Tibial nerve (tissue), 4 donors: ENCODE measurements around the gene C1orf174. TPM values are rescaled to one million over a fixed set of nuclear protein-coding genes. Genes with fewer than 3 reads are reported as not detected.

ENCODE experiments used
- DNase-seq, 2 donors: peaks; one replicate each; pipeline ENCODE4 v3.0.0-alpha.2; 2019; ENCODE audit warnings: low spot score in 2 of 2
- H3K27ac ChIP-seq, 4 donors: fragments of 200-600 bp; sonication (generic) in 3 of 4; one replicate each; pipeline ENCODE4 v1.5.1; 2017 to 2019; ENCODE audit warnings: mild to moderate bottlenecking in 1 of 4
- H3K27me3 ChIP-seq, 2 donors: fragments of 200-600 bp; sonication (generic) in 1 of 2; one replicate each; pipeline versions ENCODE4 v1.5.1 to v1.6.0; 2017 to 2019
- H3K36me3 ChIP-seq, 3 donors: fragments of 200-600 bp; sonication (generic); one replicate each; pipeline ENCODE4 v1.5.1; 2018 to 2019
- H3K4me1 ChIP-seq, 4 donors: fragments of 200-600 bp; sonication (generic) in 3 of 4; one replicate each; pipeline ENCODE4 v1.5.1; 2017 to 2019
- H3K4me3 ChIP-seq, 4 donors: fragments of 200-600 bp; sonication (generic) in 3 of 4; one replicate each; pipeline ENCODE4 v1.5.1; 2017 to 2019; ENCODE audit warnings: mild to moderate bottlenecking in 1 of 4, moderate library complexity in 1 of 4
- H3K9me3 ChIP-seq, 4 donors: fragments of 200-600 bp; sonication (generic) in 3 of 4; one replicate each; pipeline ENCODE4 v1.5.1; 2017 to 2019
- CTCF ChIP-seq, 5 experiments: fragments of 200-600 bp in 3 of 5; fragments of 450-650 bp in 2 of 5; sonication (generic) in 3 of 5; IDR thresholded peaks; one replicate each; pipeline ENCODE4 v1.5.1; 2016 to 2019; ENCODE audit warnings: antibody characterized with exemption in 5 of 5, mild to moderate bottlenecking in 3 of 5, moderate library complexity in 2 of 5
- EP300 ChIP-seq, 2 donors: sonication (generic); formaldehyde crosslinking; IDR thresholded peaks; one replicate each; pipeline ENCODE4 v1.6.1; 2017; ENCODE audit warnings: antibody characterized with exemption in 2 of 2, mild to moderate bottlenecking in 1 of 2
- POLR2A ChIP-seq, 2 donors: fragments of 450-650 bp; IDR thresholded peaks; one replicate each; pipeline ENCODE4 v1.6.1; 2017; ENCODE audit warnings: antibody characterized with exemption in 2 of 2, mild to moderate bottlenecking in 2 of 2, moderate library complexity in 2 of 2
- WGBS, 2 donors: methylation state at CpG; one replicate each; pipeline ENCODE4 v1.1.5; 2018; 5-methylcytosine and 5-hydroxymethylcytosine counted together
- total RNA-seq, 4 donors: library from RNA; depleted of rRNA; stranded (reverse); fragments of >200 nt; gene quantifications; one replicate each; pipeline ENCODE4 v1.1.0, GENCODE V29; 2016

C1orf174 gene
- total RNA-seq, 4 donors from 2014 or later, result 18.2 to 24.6 (median 19.1) TPM

GRCh38 chr1:3863231-3863935 is 36.7 kb downstream of the C1orf174 start:
- Histone ChIP-seq H3K27ac (peak overlapping the region in 2 of 4 donors; percentile 42), H3K4me1 (peaks cover 0 to 27% (median 3%) of the 10 kb centered on the region in 4 donors), H3K27me3 (no peaks in the 10 kb centered on the region), H3K36me3 (peaks cover 0 to 54% (median 0%) of the 10 kb centered on the region in 3 donors), H3K4me3 (no peak overlapping the region), H3K9me3 (no peaks in the 10 kb centered on the region)
- no peak for DNase-seq
- WGBS, 2 donors, result 40 to 46% methylated on average over 12 of the region's 12 CpGs
- TF ChIP-seq EP300 (IDR thresholded peaks at IDR 0.05), result no peak
- no peak for TF ChIP-seq POLR2A (IDR thresholded peaks at IDR 0.05)
- TF ChIP-seq CTCF (IDR thresholded peaks at IDR 0.05), result no peak

DNA sequence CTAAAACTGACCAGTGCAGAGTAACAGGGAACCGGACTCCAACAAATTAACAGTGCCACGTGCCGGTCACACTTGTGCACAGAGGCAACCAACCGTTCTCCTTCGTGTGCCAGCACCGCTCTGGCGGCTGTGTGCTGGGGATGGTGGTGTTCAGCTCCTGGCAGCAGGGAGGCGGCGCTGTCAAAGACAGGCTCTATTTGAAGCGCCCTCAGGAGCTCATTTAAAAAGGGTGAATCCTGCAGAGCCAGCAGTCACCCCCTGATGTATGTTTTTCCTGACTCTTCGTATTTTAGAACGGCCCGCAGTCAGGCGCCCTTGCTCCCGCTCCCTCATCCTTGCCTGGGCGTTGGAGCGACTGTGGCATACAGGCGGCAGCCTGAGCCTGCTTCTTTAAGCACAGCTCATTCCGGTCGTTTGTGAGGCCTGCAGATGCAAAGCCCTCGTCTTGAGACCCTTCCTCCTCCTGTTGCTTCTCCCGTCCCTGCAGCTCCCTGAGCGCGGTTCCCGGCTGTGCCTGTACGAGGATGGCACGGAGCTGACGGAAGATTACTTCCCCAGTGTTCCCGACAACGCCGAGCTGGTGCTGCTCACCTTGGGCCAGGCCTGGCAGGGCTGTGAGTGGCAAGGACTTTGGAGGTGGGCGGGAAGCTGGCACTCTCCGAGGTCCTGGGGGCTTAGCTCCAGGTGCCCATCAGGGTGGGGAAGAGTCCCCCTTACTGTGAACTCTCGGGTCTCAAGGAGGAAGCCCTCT is 41.7 kb downstream of the C1orf174 start:
- H3K4me3 ChIP-seq, result peak overlapping the region; percentile 62 to 87 (median 71)
- H3K4me1 ChIP-seq, result peaks cover 0 to 42% (median 16%) of the 10 kb centered on the region in 4 donors
- H3K36me3 ChIP-seq, result peaks cover 0 to 24% (median 0%) of the 10 kb centered on the region in 3 donors
- H3K27me3 ChIP-seq, result no peaks in the 10 kb centered on the region
- H3K9me3 ChIP-seq, result no peaks in the 10 kb centered on the region
- TF ChIP-seq POLR2A (IDR thresholded peaks at IDR 0.05), result no peak
- TF ChIP-seq CTCF (IDR thresholded peaks at IDR 0.05), result no peak
- TF ChIP-seq EP300 (IDR thresholded peaks at IDR 0.05), result no peak
- WGBS, 2 donors, result 59 to 60% methylated on average over 28 to 29 of the region's 34 CpGs
- no peak for DNase-seq
- peak overlapping the region in 1 of 4 donors; percentile 86 for H3K27ac ChIP-seq

DNA sequence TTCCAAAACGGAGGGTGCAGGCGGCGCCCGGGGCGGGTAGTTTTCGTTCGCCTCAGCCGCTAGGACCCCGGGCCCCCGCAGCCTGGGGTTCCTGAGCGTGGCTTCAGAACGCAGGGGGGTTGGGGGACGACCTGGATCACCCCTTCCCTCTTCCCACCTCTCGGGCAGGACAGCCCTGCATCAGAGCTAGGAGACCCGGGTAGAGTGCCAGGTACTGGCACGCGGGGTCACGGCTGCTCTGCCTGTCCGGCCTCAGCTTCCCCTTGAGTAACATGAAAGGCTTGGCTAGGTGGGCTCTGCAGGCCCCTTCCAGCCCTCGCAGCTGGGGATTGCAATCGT is 42.3 kb downstream of the C1orf174 start:
- TF ChIP-seq POLR2A (IDR thresholded peaks at IDR 0.05) (no peak), EP300 (IDR thresholded peaks at IDR 0.05) (no peak), CTCF (IDR thresholded peaks at IDR 0.05) (no peak)
- no peaks in the 10 kb centered on the region for H3K9me3 ChIP-seq
- peaks cover 0 to 24% (median 0%) of the 10 kb centered on the region in 3 donors for H3K36me3 ChIP-seq
- peaks cover 0 to 37% (median 16%) of the 10 kb centered on the region in 4 donors for H3K4me1 ChIP-seq
- H3K27me3 ChIP-seq, result no peaks in the 10 kb centered on the region
- peak overlapping the region; percentile 54 to 88 (median 86) for H3K27ac ChIP-seq
- peak overlapping the region; percentile 62 to 87 (median 71) for H3K4me3 ChIP-seq
- DNase-seq, result no peak
- 0 to 14% methylated on average over 1 to 21 of the region's 21 CpGs for WGBS, 2 donors

- peaks cover 0 to 24% (median 0%) of the 10 kb centered on the region in 3 donors for H3K36me3 ChIP-seq
- peaks cover 0 to 37% (median 16%) of the 10 kb centered on the region in 4 donors for H3K4me1 ChIP-seq
- 1% methylated on average over 17 to 32 of the region's 73 CpGs for WGBS, 2 donors
- peak; percentile 66 to 75 for DNase-seq
- TF ChIP-seq POLR2A (IDR thresholded peaks at IDR 0.05) (peak in 1 of 2 donors; percentile 62), EP300 (IDR thresholded peaks at IDR 0.05) (peak; percentile 86 to 88), CTCF (IDR thresholded peaks at IDR 0.05) (peak in 4 of 5 experiments; percentile 12 to 55 (median 20))
- peak within 1 kb of the TSS; percentile 62 to 87 (median 71) for H3K4me3 ChIP-seq
- H3K27ac ChIP-seq, result peak within 1 kb of the TSS; percentile 54 to 88 (median 86)
- H3K27me3 ChIP-seq, result no peaks in the 10 kb centered on the region
- no peaks in the 10 kb centered on the region for H3K9me3 ChIP-seq
These were observed 42.9 kb downstream of the C1orf174 start, which contains the start of the genes CEP104 and DFFB for GRCh38 chr1:3856923-3857790. Gene CEP104 (minus strand): TSS chr1:3857211. CDS start chr1:3852407, 4,804 bp downstream. Gene DFFB (plus strand): TSS chr1:3857476. CDS start chr1:3857604, 128 bp downstream.
